ENCODE results near the gene LGR5. TPM values are rescaled to one million over a fixed set of nuclear protein-coding genes. Genes with fewer than 3 reads are reported as not detected.

The LGR5 gene
- total and polyA plus RNA-seq, 2 donors (not counting 1 experiment from before 2014, with no cell fraction given), result not detected

- no peak overlapping the region for H3K9ac ChIP-seq (ENCODE audit: insufficient read depth, low read length)
- H4K20me1 ChIP-seq (ENCODE audit: control insufficient read depth, extremely low read depth, insufficient read depth, low read length), result no peaks in the 10 kb centered on the region
- no peaks in the 10 kb centered on the region for H3K4me1 ChIP-seq (ENCODE audit: control insufficient read depth, extremely low read depth, insufficient read depth, low read length)
- no peaks in the 10 kb centered on the region for H3K9me3 ChIP-seq (ENCODE audit: control insufficient read depth, insufficient read depth, low read depth, low read length)
- no peak for DNase-seq (ENCODE audit: low read depth in 2 of 2)
- TF ChIP-seq CTCF (conservative IDR thresholded peaks at IDR 0.05 in 1 of 2, IDR thresholded peaks at IDR 0.05 in 1 of 2; ENCODE audit: low read depth in 1 of 2, low read length in 2 of 2) (no peak), EZH2 (IDR thresholded peaks at IDR 0.05; ENCODE audit: low read length, missing control alignments) (no peak)
- H3K27ac ChIP-seq (ENCODE audit: insufficient read depth, low read length), result no peak overlapping the region
- no peak overlapping the region for H2AFZ ChIP-seq (ENCODE audit: low read length)
- no peak overlapping the region for H3K4me2 ChIP-seq (ENCODE audit: extremely low read depth, insufficient read depth, low read length)
- no peaks in the 10 kb centered on the region for H3K36me3 ChIP-seq (ENCODE audit: control insufficient read depth, insufficient read depth, low read length)
- H3K79me2 ChIP-seq (ENCODE audit: control insufficient read depth, insufficient read depth, low read length), result no peaks in the 10 kb centered on the region
- no peak overlapping the region for H3K4me3 ChIP-seq (replicated peaks in 1 of 4; ENCODE audit: control extremely low read depth in 1 of 4, insufficient read depth in 1 of 4, low read depth in 3 of 4, low read length in 4 of 4)
- H3K27me3 ChIP-seq (ENCODE audit: control insufficient read depth, insufficient read depth, low read length), result no peaks in the 10 kb centered on the region
Measured at GRCh38 chr12:71584356-71584755, 144.8 kb downstream of the LGR5 start.

GRCh38 chr12:71585218-71585617, 145.6 kb downstream of the LGR5 start:
- H2AFZ ChIP-seq (ENCODE audit: low read length), result no peak overlapping the region
- H3K27ac ChIP-seq (ENCODE audit: insufficient read depth, low read length), result no peak overlapping the region
- TF ChIP-seq CTCF (conservative IDR thresholded peaks at IDR 0.05 in 1 of 2, IDR thresholded peaks at IDR 0.05 in 1 of 2; ENCODE audit: low read depth in 1 of 2, low read length in 2 of 2), result no peak
- TF ChIP-seq EZH2 (IDR thresholded peaks at IDR 0.05; ENCODE audit: low read length, missing control alignments), result no peak
- no peaks in the 10 kb centered on the region for H3K36me3 ChIP-seq (ENCODE audit: control insufficient read depth, insufficient read depth, low read length)
- no peaks in the 10 kb centered on the region for H3K4me1 ChIP-seq (ENCODE audit: control insufficient read depth, extremely low read depth, insufficient read depth, low read length)
- no peaks in the 10 kb centered on the region for H3K79me2 ChIP-seq (ENCODE audit: control insufficient read depth, insufficient read depth, low read length)
- no peaks in the 10 kb centered on the region for H4K20me1 ChIP-seq (ENCODE audit: control insufficient read depth, extremely low read depth, insufficient read depth, low read length)
- no peak overlapping the region for H3K4me3 ChIP-seq (replicated peaks in 1 of 4; ENCODE audit: control extremely low read depth in 1 of 4, insufficient read depth in 1 of 4, low read depth in 3 of 4, low read length in 4 of 4)
- no peak overlapping the region for H3K4me2 ChIP-seq (ENCODE audit: extremely low read depth, insufficient read depth, low read length)
- H3K9me3 ChIP-seq (ENCODE audit: control insufficient read depth, insufficient read depth, low read depth, low read length), result no peaks in the 10 kb centered on the region
- no peaks in the 10 kb centered on the region for H3K27me3 ChIP-seq (ENCODE audit: control insufficient read depth, insufficient read depth, low read length)
- H3K9ac ChIP-seq (ENCODE audit: insufficient read depth, low read length), result no peak overlapping the region
- DNase-seq (ENCODE audit: low read depth in 2 of 2), result no peak

- no peaks in the 10 kb centered on the region for H3K36me3 ChIP-seq (ENCODE audit: control insufficient read depth, insufficient read depth, low read length)
- no peak for DNase-seq (ENCODE audit: low read depth in 2 of 2)
- no peak overlapping the region for H3K4me3 ChIP-seq (replicated peaks in 1 of 4; ENCODE audit: control extremely low read depth in 1 of 4, insufficient read depth in 1 of 4, low read depth in 3 of 4, low read length in 4 of 4)
- no peak overlapping the region for H3K4me2 ChIP-seq (ENCODE audit: extremely low read depth, insufficient read depth, low read length)
- no peak overlapping the region for H3K9ac ChIP-seq (ENCODE audit: insufficient read depth, low read length)
- H3K4me1 ChIP-seq (ENCODE audit: control insufficient read depth, extremely low read depth, insufficient read depth, low read length), result no peaks in the 10 kb centered on the region
- H3K27ac ChIP-seq (ENCODE audit: insufficient read depth, low read length), result no peak overlapping the region
- no peak overlapping the region for H2AFZ ChIP-seq (ENCODE audit: low read length)
- H4K20me1 ChIP-seq (ENCODE audit: control insufficient read depth, extremely low read depth, insufficient read depth, low read length), result no peaks in the 10 kb centered on the region
- no peaks in the 10 kb centered on the region for H3K79me2 ChIP-seq (ENCODE audit: control insufficient read depth, insufficient read depth, low read length)
- no peak for TF ChIP-seq CTCF (conservative IDR thresholded peaks at IDR 0.05 in 1 of 2, IDR thresholded peaks at IDR 0.05 in 1 of 2; ENCODE audit: low read depth in 1 of 2, low read length in 2 of 2)
- no peak for TF ChIP-seq EZH2 (IDR thresholded peaks at IDR 0.05; ENCODE audit: low read length, missing control alignments)
- no peaks in the 10 kb centered on the region for H3K9me3 ChIP-seq (ENCODE audit: control insufficient read depth, insufficient read depth, low read depth, low read length)
- no peaks in the 10 kb centered on the region for H3K27me3 ChIP-seq (ENCODE audit: control insufficient read depth, insufficient read depth, low read length)
Measured at GRCh38 chr12:71587012-71587411, 147.4 kb downstream of the LGR5 start.
